GM18520 (cell line): ENCODE results near the gene TTC7B.

Experiments used
- ATAC-seq: cut with Tn5 transposase; IDR thresholded peaks from one replicate; pipeline ENCODE4 v1.9.1; 2021; ENCODE audit not compliant: unreplicated experiment

Gene TTC7B

GRCh38 chr14:90743425-90743824, 72.8 kb downstream of the TTC7B start:
- no peak for ATAC-seq

GRCh38 chr14:90742729-90743128, 73.5 kb downstream of the TTC7B start:
- no peak for ATAC-seq

- ATAC-seq: no peak
Observed at GRCh38 chr14:90742252-90742651, 74.0 kb downstream of the TTC7B start.

GRCh38 chr14:90741682-90741946, 74.6 kb downstream of the TTC7B start:
- no peak for ATAC-seq

GRCh38 chr14:90740946-90741681, 75.1 kb downstream of the TTC7B start:
- ATAC-seq: no peak

GRCh38 chr14:90740081-90740480, 76.1 kb downstream of the TTC7B start:
- ATAC-seq: no peak

- ATAC-seq: no peak
Observed at GRCh38 chr14:90739318-90740068, 76.7 kb downstream of the TTC7B start.

GRCh38 chr14:90733139-90733808, 83.0 kb downstream of the TTC7B start:
- no peak for ATAC-seq

GRCh38 chr14:90732718-90733117, 83.5 kb downstream of the TTC7B start:
- no peak for ATAC-seq

GRCh38 chr14:90732139-90732538, 84.1 kb downstream of the TTC7B start:
- ATAC-seq: no peak

GRCh38 chr14:90731487-90731886, 84.7 kb downstream of the TTC7B start:
- ATAC-seq: no peak

- ATAC-seq: no peak
Observed at GRCh38 chr14:90730206-90730766, 85.9 kb downstream of the TTC7B start.

GRCh38 chr14:90728951-90729350, 87.3 kb downstream of the TTC7B start:
- no peak for ATAC-seq

GRCh38 chr14:90727082-90727481, 89.1 kb downstream of the TTC7B start:
- no peak for ATAC-seq

GRCh38 chr14:90726656-90727055, 89.6 kb downstream of the TTC7B start:
- no peak for ATAC-seq

GRCh38 chr14:90724866-90725265, 91.4 kb downstream of the TTC7B start:
- ATAC-seq: no peak

GRCh38 chr14:90722590-90722989, 93.6 kb downstream of the TTC7B start:
- no peak for ATAC-seq

- no peak for ATAC-seq
Observed at GRCh38 chr14:90721619-90722305, 94.5 kb downstream of the TTC7B start.

- ATAC-seq: no peak
Observed at GRCh38 chr14:90720832-90721231, 95.4 kb downstream of the TTC7B start.

- no peak for ATAC-seq
Observed at GRCh38 chr14:90720336-90720735, 95.9 kb downstream of the TTC7B start.

GRCh38 chr14:90717916-90718315, 98.3 kb downstream of the TTC7B start:
- ATAC-seq: no peak
